Suprapubic skin (tissue), 4 donors: ENCODE measurements around the gene DNASE1.

Experiments used
- CTCF ChIP-seq, 2 donors: fragments of 200-600 bp in 1 of 2; fragments of 450-650 bp in 1 of 2; sonication (generic) in 1 of 2; IDR thresholded peaks; one replicate each; pipeline ENCODE4 v1.5.1; 2016 to 2019; ENCODE audit warnings: antibody characterized with exemption in 2 of 2, mild to moderate bottlenecking in 1 of 2, moderate library complexity in 1 of 2
- EP300 ChIP-seq: sonication (generic); formaldehyde crosslinking; IDR thresholded peaks from one replicate; pipeline ENCODE4 v1.6.1; 2017; ENCODE audit warnings: antibody characterized with exemption
- POLR2A ChIP-seq, 2 donors: fragments of 450-650 bp; IDR thresholded peaks; one replicate each; pipeline ENCODE4 v1.6.1; 2017; ENCODE audit warnings: antibody characterized with exemption in 2 of 2, mild to moderate bottlenecking in 2 of 2, moderate library complexity in 2 of 2
- POLR2AphosphoS5 ChIP-seq, 3 donors: sonication (generic); formaldehyde crosslinking; IDR thresholded peaks; one replicate each; pipeline ENCODE4 v1.6.1; 2017; ENCODE audit warnings: antibody characterized with exemption in 3 of 3

GRCh38 chr16:3642397-3643094, 11.9 kb upstream of the DNASE1 start:
- TF ChIP-seq CTCF (IDR thresholded peaks at IDR 0.05) (no peak), POLR2A (IDR thresholded peaks at IDR 0.05) (no peak), EP300 (no peak), POLR2AphosphoS5 (IDR thresholded peaks at IDR 0.05) (no peak)
